ENCODE results near the gene GCGR. TPM values are rescaled to one million over a fixed set of nuclear protein-coding genes. Genes with fewer than 3 reads are reported as not detected.

Gene GCGR
- total RNA-seq, 1 experiment from 2014 or later: not detected

- in situ Hi-C loops (cut with HindIII; ENCODE audit: low pct_unique_long_range_greater_than_20kb, low sequenced_read_pairs): no loop called here
- no peak for DNase-seq (ENCODE audit: low read depth)
These were observed 39.0 kb downstream of the GCGR start for GRCh38 chr17:81842725-81843504.

GRCh38 chr17:81843713-81844326 lies 39.9 kb downstream of the GCGR start:
- DNase-seq (ENCODE audit: low read depth): no peak

GRCh38 chr17:81844327-81844851 lies 40.4 kb downstream of the GCGR start:
- DNase-seq (ENCODE audit: low read depth): peak; percentile 37
- in situ Hi-C loops (cut with HindIII; ENCODE audit: low pct_unique_long_range_greater_than_20kb, low sequenced_read_pairs): no loop called here

More at GRCh38 chr17:81843713-81844326, 39.9 kb downstream of the GCGR start:
- in situ Hi-C loops (cut with HindIII; ENCODE audit: low pct_unique_long_range_greater_than_20kb, low sequenced_read_pairs): no loop called here

GRCh38 chr17:81844887-81845286 lies 40.9 kb downstream of the GCGR start:
- no peak for DNase-seq (ENCODE audit: low read depth)
- in situ Hi-C loops (cut with HindIII; ENCODE audit: low pct_unique_long_range_greater_than_20kb, low sequenced_read_pairs): no loop called here

GRCh38 chr17:81845361-81845760 lies 41.4 kb downstream of the GCGR start:
- no peak for DNase-seq (ENCODE audit: low read depth)
- in situ Hi-C loops (cut with HindIII; ENCODE audit: low pct_unique_long_range_greater_than_20kb, low sequenced_read_pairs): no loop called here

- in situ Hi-C loops (cut with HindIII; ENCODE audit: low pct_unique_long_range_greater_than_20kb, low sequenced_read_pairs): no loop called here
- DNase-seq (ENCODE audit: low read depth): no peak
These were observed 42.2 kb downstream of the GCGR start for GRCh38 chr17:81845881-81846742.

- no peak for DNase-seq (ENCODE audit: low read depth)
- in situ Hi-C loops (cut with HindIII; ENCODE audit: low pct_unique_long_range_greater_than_20kb, low sequenced_read_pairs): no loop called here
These were observed 43.1 kb downstream of the GCGR start for GRCh38 chr17:81846743-81847689.

- DNase-seq (ENCODE audit: low read depth): no peak
- in situ Hi-C loops (cut with HindIII; ENCODE audit: low pct_unique_long_range_greater_than_20kb, low sequenced_read_pairs): no loop called here
These were observed 45.5 kb downstream of the GCGR start for GRCh38 chr17:81849457-81849856.

GRCh38 chr17:81851423-81851822 lies 47.5 kb downstream of the GCGR start:
- DNase-seq (ENCODE audit: low read depth): no peak
- in situ Hi-C loops (cut with HindIII; ENCODE audit: low pct_unique_long_range_greater_than_20kb, low sequenced_read_pairs): no loop called here

- in situ Hi-C loops (cut with HindIII; ENCODE audit: low pct_unique_long_range_greater_than_20kb, low sequenced_read_pairs): no loop called here
These were observed 48.3 kb downstream of the GCGR start for GRCh38 chr17:81852237-81852636.

GRCh38 chr17:81854974-81855774 lies 51.2 kb downstream of the GCGR start:
- in situ Hi-C loops (cut with HindIII; ENCODE audit: low pct_unique_long_range_greater_than_20kb, low sequenced_read_pairs): no loop called here

More at GRCh38 chr17:81852237-81852636, 48.3 kb downstream of the GCGR start:
- DNase-seq (ENCODE audit: low read depth): no peak

GRCh38 chr17:81858170-81858966 lies 54.4 kb downstream of the GCGR start:
- in situ Hi-C loops (cut with HindIII; ENCODE audit: low pct_unique_long_range_greater_than_20kb, low sequenced_read_pairs): no loop called here
- DNase-seq (ENCODE audit: low read depth): no peak

More at GRCh38 chr17:81854974-81855774, 51.2 kb downstream of the GCGR start:
- no peak for DNase-seq (ENCODE audit: low read depth)

GRCh38 chr17:81858967-81859905 lies 55.3 kb downstream of the GCGR start:
- in situ Hi-C loops (cut with HindIII; ENCODE audit: low pct_unique_long_range_greater_than_20kb, low sequenced_read_pairs): no loop called here

GRCh38 chr17:81859906-81860755 lies 56.2 kb downstream of the GCGR start, which contains the start of gene P4HB:
P4HB (minus strand) TSS chr17:81860535; CDS start chr17:81860471, 64 bp downstream.
- DNase-seq (ENCODE audit: low read depth): no peak
- in situ Hi-C loops (cut with HindIII; ENCODE audit: low pct_unique_long_range_greater_than_20kb, low sequenced_read_pairs): no loop called here

More at GRCh38 chr17:81858967-81859905, 55.3 kb downstream of the GCGR start:
- no peak for DNase-seq (ENCODE audit: low read depth)
